AG20443 (cell line): ENCODE results near the gene GNAZ.
"Not testable (repeated sequence)": the region's sequence is repeated elsewhere in the genome, so short reads cannot be mapped to it uniquely, and the experiment has no call there.

Source experiments
- DNase-seq: peaks from one replicate; pipeline ENCODE4 v3.0.0; 2012; ENCODE audit warnings: low spot score, mixed read lengths

The GNAZ gene

DNA sequence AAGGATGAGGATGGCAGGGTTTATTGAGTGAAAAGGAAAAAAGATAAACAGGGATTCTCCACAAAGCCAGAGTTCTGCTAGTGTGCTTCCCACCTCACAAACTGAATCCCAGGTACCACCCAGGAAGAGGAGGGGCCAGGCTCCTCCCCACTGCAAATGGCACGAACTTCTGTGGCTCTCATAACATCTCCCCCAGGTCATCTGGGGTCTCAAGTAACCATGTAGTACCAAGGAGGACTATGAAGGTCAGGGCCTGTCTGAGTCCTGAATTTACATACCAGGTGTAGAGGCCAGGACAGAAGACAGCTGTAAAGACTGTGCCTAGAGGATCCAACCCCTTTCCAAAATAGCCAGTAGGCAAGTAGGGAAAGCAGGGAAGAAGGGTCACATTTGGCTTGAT, 25.7 kb upstream of the GNAZ start:
- no peak for DNase-seq

DNA sequence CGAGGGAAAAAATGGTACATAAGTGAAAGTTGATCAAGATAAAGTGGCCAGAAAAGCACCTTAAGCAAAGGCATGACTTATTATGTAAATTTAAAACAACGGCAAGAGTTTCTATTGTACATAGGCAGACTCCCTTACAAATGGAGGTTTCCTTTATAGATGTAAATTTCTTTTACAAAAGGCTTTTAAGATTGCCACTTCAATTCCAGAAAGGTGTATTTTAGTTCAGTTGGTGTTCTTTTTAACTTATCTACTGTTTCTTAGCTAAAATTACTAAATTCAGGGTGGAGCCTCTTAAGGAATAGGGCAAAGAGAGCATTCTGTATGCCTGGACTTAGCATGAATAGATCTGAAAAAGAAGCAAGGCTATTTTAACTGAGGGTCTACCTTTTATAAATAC, 24.9 kb upstream of the GNAZ start:
- no peak for DNase-seq

DNA sequence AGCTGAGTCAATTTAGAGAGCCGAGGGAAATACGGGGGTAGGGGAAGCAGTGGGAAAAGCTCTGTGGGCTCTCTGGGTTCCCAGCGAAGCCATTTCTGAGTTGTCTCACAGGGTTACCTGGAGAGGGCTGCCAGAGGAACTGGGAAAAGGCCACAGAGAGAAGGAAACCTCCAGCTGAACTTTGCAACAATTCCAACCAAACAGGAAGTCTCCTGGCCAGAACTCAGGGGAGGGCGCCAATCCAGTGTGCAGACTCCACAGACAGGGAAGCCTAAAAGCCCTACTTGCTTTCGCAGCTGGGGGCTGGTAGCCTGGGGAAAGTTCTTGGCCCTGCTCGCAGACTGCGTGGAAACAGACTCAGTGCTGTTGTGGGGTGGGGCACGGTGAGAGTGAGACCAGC, 23.1 kb upstream of the GNAZ start:
- no peak for DNase-seq

DNA sequence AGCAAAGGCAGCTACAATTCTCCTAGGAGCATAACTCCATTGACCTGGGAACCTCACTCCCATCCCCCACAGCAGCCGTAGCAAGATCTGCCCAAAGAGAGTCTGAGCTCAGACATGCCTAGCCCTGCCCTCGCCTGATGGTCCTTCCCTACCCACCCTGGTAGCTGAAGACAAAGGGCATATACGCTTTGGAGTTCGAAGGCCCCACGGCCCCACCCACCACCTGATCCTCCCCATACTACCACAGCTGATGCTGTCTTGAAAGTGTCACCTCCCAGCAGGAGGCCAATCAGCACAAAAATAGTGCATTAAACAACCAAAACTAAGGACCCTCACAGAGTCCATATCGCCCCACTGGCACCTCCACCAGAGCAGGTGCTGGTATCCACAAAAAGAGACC, 22.6 kb upstream of the GNAZ start:
- no peak for DNase-seq

DNA sequence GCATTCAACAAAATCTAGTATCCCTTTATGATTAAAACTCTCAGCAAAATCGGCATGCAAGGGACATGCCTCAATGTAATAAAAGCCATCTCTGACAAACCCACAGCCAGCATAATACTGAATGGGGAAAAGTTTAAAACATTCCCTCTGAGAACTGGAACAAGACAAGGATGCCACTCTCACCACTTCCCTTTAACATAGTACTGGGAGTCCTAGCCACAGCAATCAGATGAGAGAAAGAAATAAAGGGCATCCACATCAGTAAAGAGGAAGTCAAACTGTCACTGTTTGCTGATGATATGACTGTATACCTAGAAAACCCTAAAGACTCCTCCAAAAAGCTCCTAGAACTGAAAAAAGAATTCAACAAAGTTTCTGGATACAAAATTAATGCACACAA, 19.8 kb upstream of the GNAZ start:
- DNase-seq = not testable (repeated sequence)

DNA sequence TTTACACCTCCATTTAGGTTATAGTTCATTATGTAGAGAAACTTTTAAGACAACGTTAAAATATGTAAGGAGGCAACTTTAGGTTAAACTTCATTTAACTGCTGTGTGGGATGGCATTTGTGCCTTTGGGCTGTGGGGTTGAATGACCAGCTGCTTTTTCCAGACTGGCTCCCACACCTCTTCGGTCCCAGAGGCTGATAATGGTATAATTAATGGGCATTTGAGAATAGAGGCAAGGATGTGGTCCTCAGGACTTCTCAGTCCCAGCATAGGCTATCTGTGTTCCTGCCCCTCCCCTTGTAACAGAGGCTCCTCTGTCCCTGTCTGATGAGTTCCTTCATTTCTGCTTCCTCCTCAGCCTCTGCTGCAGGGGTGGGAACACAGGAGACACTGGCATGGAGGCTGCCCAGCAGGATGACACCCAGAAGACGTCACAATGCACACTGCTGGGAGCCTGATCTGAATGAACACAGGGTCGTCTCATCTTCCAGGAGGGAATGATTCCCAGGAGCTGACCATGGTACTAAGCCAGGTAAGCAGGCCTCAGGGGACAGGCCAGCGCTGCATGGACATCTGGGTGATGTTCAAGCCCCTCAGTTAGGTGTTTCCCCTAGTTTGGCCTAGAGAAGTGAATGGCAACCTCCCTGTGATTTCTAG, 17.1 kb upstream of the GNAZ start:
- no peak for DNase-seq

DNA sequence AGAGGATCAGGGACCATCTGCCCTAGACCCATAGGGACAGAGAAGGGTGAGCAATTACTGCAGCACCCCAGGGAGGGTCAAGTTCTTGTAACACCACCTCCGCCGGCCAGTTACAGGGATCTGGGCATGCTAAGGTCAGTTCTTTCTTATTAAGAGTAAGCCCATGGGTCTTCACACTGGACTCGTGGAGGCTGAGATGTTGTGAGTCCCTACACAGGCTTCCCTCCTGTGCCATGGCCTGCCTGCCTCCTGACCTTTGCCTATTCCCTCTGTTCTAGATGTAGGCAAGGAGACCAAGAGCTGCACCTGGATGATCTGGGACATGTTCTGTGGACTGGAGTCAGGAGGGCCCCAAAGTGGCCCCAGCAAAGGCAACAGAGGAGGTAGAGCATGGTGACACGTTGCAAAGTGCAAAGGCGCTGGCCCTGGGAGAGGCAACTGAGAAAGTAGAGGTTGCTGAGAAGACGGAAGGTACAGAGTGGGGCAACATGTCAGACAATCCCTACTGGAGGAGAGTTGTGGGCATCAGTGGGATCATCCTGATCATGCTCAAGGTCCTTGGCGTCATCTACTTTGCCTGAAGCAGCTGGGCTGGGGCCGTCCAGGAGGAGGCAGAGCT, 16.3 kb upstream of the GNAZ start:
- DNase-seq = no peak

DNA sequence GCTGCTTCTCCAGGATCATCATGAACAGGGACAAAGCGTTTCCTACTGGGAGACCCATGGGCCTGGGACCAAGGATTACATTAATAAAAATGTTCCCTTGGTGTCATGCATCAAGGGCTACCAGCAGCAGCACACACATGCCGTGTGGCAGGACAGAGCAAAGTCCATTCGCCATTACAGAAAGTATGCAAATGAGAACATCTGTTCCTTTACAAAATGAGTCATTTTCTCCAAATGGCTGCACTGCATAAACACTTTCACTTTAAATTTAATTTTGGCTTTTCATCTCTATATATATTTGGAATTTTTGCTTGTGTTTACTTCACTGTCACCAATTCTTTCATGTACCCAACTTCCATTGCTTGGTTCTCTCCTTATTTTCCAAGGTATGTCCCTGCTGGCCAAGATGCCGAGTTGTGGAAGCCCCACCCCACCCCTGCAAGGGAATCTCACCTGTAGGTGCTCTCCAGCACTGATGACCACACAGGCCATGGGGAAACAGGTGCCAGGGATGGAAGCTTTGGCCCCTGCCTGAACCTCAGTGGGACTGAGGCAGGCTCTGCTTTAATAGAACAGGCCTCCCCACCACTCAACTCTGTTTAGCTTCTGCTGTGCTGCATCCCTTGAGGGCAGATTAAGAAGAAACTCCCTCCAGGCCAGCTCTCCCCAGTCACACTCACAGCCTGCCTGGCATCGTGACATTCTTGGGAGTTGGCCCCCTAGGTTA, 15.6 kb upstream of the GNAZ start:
- DNase-seq = no peak

DNA sequence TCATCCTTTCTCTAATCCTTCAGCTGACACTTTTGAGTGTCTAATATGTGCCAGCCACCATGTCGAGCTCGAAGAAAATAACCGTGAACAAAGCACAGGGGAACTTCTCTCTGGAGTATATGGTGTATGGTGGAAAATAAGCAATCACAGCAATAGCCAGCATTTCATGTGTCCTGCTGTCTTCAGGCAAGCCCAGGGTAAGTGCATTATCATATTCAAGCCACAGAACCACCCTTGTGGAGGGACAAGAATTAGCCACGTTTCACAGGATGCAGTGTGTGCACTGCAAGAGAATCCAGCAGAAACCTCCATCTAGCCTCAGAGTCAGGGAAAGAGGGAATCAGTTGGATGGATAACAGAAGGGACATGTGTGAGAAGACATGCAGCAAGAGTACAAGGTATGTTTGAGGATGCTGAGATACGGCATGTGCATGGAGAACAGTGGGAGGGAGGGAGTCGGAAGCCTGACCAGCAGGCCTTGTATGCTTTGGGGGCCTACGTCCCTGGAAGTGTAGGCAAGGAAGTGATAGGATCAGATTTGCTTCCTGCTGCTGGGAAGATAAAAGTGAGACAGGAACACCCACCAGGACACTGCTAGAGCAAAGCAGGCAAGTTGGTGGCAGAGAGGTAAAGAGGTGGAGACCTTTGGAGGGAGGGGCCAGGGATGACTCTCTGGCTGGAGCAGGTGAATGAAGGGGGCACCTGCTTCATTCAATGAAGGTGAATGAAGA, 14.7 kb upstream of the GNAZ start:
- no peak for DNase-seq

DNA sequence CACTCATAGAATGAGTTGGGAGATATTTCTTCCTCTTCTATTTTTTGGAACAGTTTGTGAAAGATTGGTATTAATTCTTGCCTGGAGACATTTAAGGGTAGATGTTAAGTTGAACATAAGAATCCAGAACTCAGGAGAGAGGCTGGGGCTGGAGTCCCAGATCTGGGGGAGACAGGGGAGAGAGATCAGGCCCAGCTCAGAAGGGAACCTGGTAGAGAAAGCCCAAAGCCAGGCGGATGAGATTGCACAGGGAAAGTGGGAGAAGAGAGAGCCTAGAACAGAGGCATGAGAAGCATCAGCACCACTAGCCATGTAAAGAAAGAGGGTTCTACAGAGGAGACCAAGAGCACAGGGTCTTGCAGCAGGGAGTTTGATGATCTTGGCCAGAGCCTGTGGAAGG, 13.0 kb upstream of the GNAZ start:
- no peak for DNase-seq

- DNase-seq = no peak
Observed at GRCh38 chr22:23058063-23058462, 12.3 kb upstream of the GNAZ start.

DNA sequence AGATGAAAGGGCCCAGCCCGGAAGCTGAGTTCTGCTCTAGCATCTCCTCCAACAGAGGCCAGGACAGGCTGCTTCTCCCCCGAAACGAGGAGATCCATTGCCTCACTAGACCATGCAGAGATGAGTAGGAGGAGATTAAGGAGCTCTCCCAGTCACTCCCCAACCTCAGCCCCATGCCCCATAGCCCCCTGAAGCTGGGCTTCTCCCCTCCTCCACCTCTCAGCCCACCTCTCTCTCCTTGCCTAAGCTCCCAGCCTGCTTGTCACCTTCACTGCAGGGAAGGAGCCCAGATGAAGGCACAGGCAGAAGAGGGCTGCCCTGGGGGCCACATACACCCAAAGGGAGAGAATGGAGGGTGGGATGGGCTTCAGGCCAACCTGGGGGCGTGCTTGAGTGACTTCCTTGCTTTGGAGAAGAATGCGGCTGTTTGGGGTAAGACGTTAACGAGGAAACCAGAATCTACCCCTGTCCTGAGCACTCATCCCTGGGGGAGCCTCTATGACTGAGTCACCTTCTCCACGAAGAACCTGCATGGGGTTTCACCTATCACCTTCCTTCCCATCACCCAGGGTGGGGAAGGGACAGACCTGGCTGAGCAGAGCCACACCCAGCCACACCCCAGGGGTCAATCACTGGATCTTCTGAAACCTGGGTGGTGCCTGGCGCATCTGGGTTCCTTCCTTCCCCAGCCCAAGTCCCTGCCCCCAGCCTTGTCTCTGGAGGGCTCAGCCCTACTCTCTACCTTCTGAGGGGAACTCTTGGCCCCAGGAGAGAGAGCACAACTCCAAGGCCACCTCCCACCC, 11.6 kb upstream of the GNAZ start:
- no peak for DNase-seq

- DNase-seq = no peak
Observed at GRCh38 chr22:23059284-23059948, 10.9 kb upstream of the GNAZ start.

GRCh38 chr22:23060612-23061400, 9.5 kb upstream of the GNAZ start:
- no peak for DNase-seq

DNA sequence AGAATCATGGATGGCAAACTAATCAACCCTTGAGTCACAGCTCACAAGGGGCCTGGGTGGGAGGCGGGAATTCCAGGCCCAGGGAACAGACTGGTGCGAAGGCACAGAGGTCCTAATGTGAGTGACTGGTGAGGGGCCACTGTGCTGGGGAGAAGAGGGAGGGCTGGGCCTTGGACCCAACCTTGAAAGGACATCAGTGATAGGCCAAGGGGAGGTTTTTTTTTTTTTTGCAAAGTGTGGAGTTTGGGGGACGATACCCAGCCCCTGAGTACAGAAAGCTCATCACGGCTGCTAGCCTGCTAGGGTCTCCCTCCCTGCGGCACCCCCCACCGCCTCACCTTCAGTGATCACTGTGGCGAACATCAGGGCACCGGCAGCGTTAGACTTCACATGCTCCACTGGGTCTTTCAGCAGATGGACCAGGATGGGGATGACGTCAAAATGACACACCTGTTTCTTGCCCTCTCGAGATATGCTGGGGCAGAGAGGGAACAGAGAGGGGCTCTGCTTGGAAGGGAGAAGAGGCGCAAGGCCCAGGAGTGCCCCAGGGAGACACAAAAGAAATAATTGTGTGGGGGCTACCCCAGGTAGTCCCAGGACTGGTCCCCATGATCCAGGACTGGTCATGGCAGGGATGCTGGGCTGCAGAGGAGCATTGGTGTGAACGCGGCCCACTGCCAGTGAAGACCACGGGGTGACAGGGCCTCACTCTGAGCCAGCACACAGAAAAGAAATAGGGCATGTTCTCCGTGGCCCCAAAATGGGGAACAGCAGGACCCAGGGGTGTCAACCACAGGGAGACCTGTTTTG, 8.6 kb upstream of the GNAZ start:
- DNase-seq = no peak

- no peak for DNase-seq
Observed at GRCh38 chr22:23062616-23063538, 7.4 kb upstream of the GNAZ start.

- no peak for DNase-seq
Observed at GRCh38 chr22:23063539-23064380, 6.6 kb upstream of the GNAZ start.
